Measurements from ENCODE around the gene CCL4L2.
"Not testable (repeated sequence)": the region's sequence is repeated elsewhere in the genome, so short reads cannot be mapped to it uniquely, and the experiment has no call there.

- TF ChIP-seq CTCF, POLR2AphosphoS5 (IDR thresholded peaks at IDR 0.05): not testable (repeated sequence)
These were observed 8.7 kb downstream of the CCL4L2 start for GRCh38 chr17:36219556-36219955.
